HepG2 (cell line): ENCODE data around the gene IL1RL2. TPM values are rescaled to one million over a fixed set of nuclear protein-coding genes. Genes with fewer than 3 reads are reported as not detected.
A peak's percentile ranks its signal among the peaks of the same experiment; 100 is the strongest.

Experiments
- FIP1L1 ChIP-seq: fragments of 200-400 bp; formaldehyde crosslinking; IDR thresholded peaks from 2 replicates; pipeline ENCODE4 v1.6.1; 2018; ENCODE audit warnings: low read depth, mild to moderate bottlenecking, low read length, moderate library complexity, borderline replicate concordance; ENCODE audit not compliant: insufficient read depth
- HNF1B ChIP-seq: sonication (generic); formaldehyde crosslinking; IDR thresholded peaks from 2 replicates; pipeline ENCODE4 v1.5.1; 2020; ENCODE audit warnings: mild to moderate bottlenecking, moderate library complexity, missing genetic modification reagents
- HNF4A ChIP-seq: sonication (generic); formaldehyde crosslinking; IDR thresholded peaks from 2 replicates; pipeline ENCODE4 v1.4.0; 2020; ENCODE audit warnings: missing genetic modification reagents
- IKZF5 ChIP-seq: IDR thresholded peaks from 2 replicates; pipeline ENCODE4 v1.6.1; 2018; ENCODE audit warnings: missing genetic modification reagents, mild to moderate bottlenecking, missing compliant biosample characterization
- MED1 ChIP-seq: sonication (generic); formaldehyde crosslinking; IDR thresholded peaks from 2 replicates; pipeline ENCODE4 v1.4.0; 2020; ENCODE audit warnings: missing genetic modification reagents
- PBX2 ChIP-seq: IDR thresholded peaks from 2 replicates; pipeline ENCODE4 v1.6.1; 2016; ENCODE audit warnings: control low read depth
- SKI ChIP-seq: fragments of 450-650 bp; IDR thresholded peaks from one replicate; pipeline ENCODE4 v1.6.1; 2018; ENCODE audit warnings: mild to moderate bottlenecking; ENCODE audit not compliant: partially characterized antibody
- SNAPC5 ChIP-seq: sonication (generic); formaldehyde crosslinking; IDR thresholded peaks from 2 replicates; pipeline ENCODE4 v1.8.1; 2023; ENCODE audit warnings: mild to moderate bottlenecking, missing genetic modification reagents, borderline replicate concordance
- SNRNP70 ChIP-seq: fragments of 200-400 bp; formaldehyde crosslinking; IDR thresholded peaks from 2 replicates; pipeline ENCODE4 v1.6.1; 2017; ENCODE audit warnings: mild to moderate bottlenecking, low read depth, low read length, moderate library complexity
- SRF ChIP-seq: IDR thresholded peaks from 2 replicates; pipeline ENCODE4 v1.6.1; 2011; ENCODE audit warnings: mild to moderate bottlenecking, low read depth, low read length, moderate library complexity
- TFDP2 ChIP-seq: sonication (generic); formaldehyde crosslinking; IDR thresholded peaks from 2 replicates; pipeline ENCODE4 v1.4.0; 2020; ENCODE audit warnings: missing genetic modification reagents
- ZBTB14 ChIP-seq: sonication (generic); formaldehyde crosslinking; IDR thresholded peaks from 2 replicates; pipeline ENCODE4 v1.4.0; 2020; ENCODE audit warnings: missing genetic modification reagents
- ZMAT5 ChIP-seq: sonication (generic); formaldehyde crosslinking; IDR thresholded peaks from 2 replicates; pipeline ENCODE4 v1.5.0; 2020; ENCODE audit warnings: mild to moderate bottlenecking, low read depth, missing genetic modification reagents, borderline replicate concordance
- ZNF326 ChIP-seq: sonication (generic); formaldehyde crosslinking; IDR thresholded peaks from 2 replicates; pipeline ENCODE4 v1.4.0; 2020; ENCODE audit warnings: missing genetic modification reagents, borderline replicate concordance
- ZNF441 ChIP-seq: sonication (generic); formaldehyde crosslinking; IDR thresholded peaks from 2 replicates; pipeline ENCODE4 v1.7.0; 2021; ENCODE audit warnings: missing genetic modification reagents, borderline replicate concordance
- ZNF484 ChIP-seq: sonication (generic); formaldehyde crosslinking; IDR thresholded peaks from 2 replicates; pipeline ENCODE4 v1.5.1; 2020; ENCODE audit warnings: mild to moderate bottlenecking, low read depth, missing genetic modification reagents, borderline replicate concordance
- ZNF496 ChIP-seq: sonication (generic); formaldehyde crosslinking; IDR thresholded peaks from 2 replicates; pipeline ENCODE4 v1.8.1; 2023; ENCODE audit warnings: mild to moderate bottlenecking, moderate library complexity, missing genetic modification reagents; ENCODE audit not compliant: insufficient replicate concordance
- ZNF512B ChIP-seq: sonication (generic); formaldehyde crosslinking; IDR thresholded peaks from 2 replicates; pipeline ENCODE4 v1.5.1; 2020; ENCODE audit warnings: missing genetic modification reagents, mild to moderate bottlenecking, borderline replicate concordance
- polyA plus RNA-seq, 8 experiments: library from polyadenylated mRNA; depleted of rRNA in 3 of 8; stranded (reverse) in 7 of 8; unstranded in 1 of 8; fragments of >200 nt; fragmentation: Illumina TruSeq in 4 of 8; extraction: Trizol in 4 of 8; gene quantifications; 2 replicates each; pipeline versions ENCODE4 v1.2.1 to v1.2.3, GENCODE V29; 2011 to 2016; ENCODE audit warnings: low read depth in 4 of 8, missing spikeins in 1 of 8, mixed read lengths in 1 of 8; ENCODE audit not compliant: insufficient read depth in 1 of 8
- total RNA-seq, 5 experiments: library from RNA; depleted of rRNA; stranded (reverse); fragments of >200 nt; fragmentation: Illumina TruSeq; extraction: Trizol; gene quantifications; 2 replicates each; pipeline ENCODE4 v1.2.3, GENCODE V29; 2016; ENCODE audit warnings: low read depth in 1 of 5

Gene IL1RL2
- total and polyA plus RNA-seq, 2 of the 13 experiments (the other 11 are each of a cell fraction or from before 2014, with no cell fraction given): 0.03 TPM; not detected in 1

- peak; percentile 99 for TF ChIP-seq HNF1B (CRISPR knock-in tag)
- no peak for TF ChIP-seq FIP1L1
- TF ChIP-seq SNRNP70: no peak
- no peak for TF ChIP-seq PBX2 (CRISPR knock-in tag)
- no peak for TF ChIP-seq ZNF496
- TF ChIP-seq ZNF441: no peak
- TF ChIP-seq ZNF484 (CRISPR knock-in tag): no peak
- no peak for TF ChIP-seq ZMAT5 (CRISPR knock-in tag)
- TF ChIP-seq SNAPC5 (CRISPR knock-in tag): no peak
- TF ChIP-seq SRF: no peak
- no peak for TF ChIP-seq ZNF512B (CRISPR knock-in tag)
- no peak for TF ChIP-seq ZBTB14 (CRISPR knock-in tag)
- no peak for TF ChIP-seq SKI
- peak; percentile 63 for TF ChIP-seq IKZF5 (CRISPR knock-in tag)
- TF ChIP-seq TFDP2: peak; percentile 69
- no peak for TF ChIP-seq HNF4A (CRISPR knock-in tag)
- TF ChIP-seq ZNF326 (CRISPR knock-in tag): no peak
- TF ChIP-seq MED1 (CRISPR knock-in tag): peak; percentile 62; the same call in 1 of the 2 replicates
Observed at GRCh38 chr2:102190430-102191107, 3.7 kb downstream of the IL1RL2 start (continued).
